GM18858 (cell line): ENCODE results near the gene VWF.
"Not testable (repeated sequence)": the region's sequence is repeated elsewhere in the genome, so short reads cannot be mapped to it uniquely, and the experiment has no call there.

Experiments
- ATAC-seq: cut with Tn5 transposase; IDR thresholded peaks from one replicate; pipeline ENCODE4 v1.9.1; 2021; ENCODE audit not compliant: unreplicated experiment

Gene VWF

GRCh38 chr12:6106218-6106617, 18.3 kb downstream of the VWF start:
- no peak for ATAC-seq

GRCh38 chr12:6104842-6105241, 19.6 kb downstream of the VWF start:
- ATAC-seq = no peak

- no peak for ATAC-seq
These were observed 20.4 kb downstream of the VWF start for GRCh38 chr12:6104027-6104426.

GRCh38 chr12:6102021-6102420, 22.4 kb downstream of the VWF start:
- not testable (repeated sequence) for ATAC-seq

- ATAC-seq = no peak
These were observed 25.2 kb downstream of the VWF start for GRCh38 chr12:6099316-6099715.

GRCh38 chr12:6097411-6097810, 27.1 kb downstream of the VWF start:
- no peak for ATAC-seq

- ATAC-seq = no peak
These were observed 27.9 kb downstream of the VWF start for GRCh38 chr12:6096527-6096926.

- no peak for ATAC-seq
These were observed 29.2 kb downstream of the VWF start for GRCh38 chr12:6095269-6095668.

- ATAC-seq = no peak
These were observed 30.7 kb downstream of the VWF start for GRCh38 chr12:6093764-6094163.

- ATAC-seq = no peak
These were observed 31.4 kb downstream of the VWF start for GRCh38 chr12:6092784-6093722.

- no peak for ATAC-seq
These were observed 32.5 kb downstream of the VWF start for GRCh38 chr12:6091786-6092566.

- no peak for ATAC-seq
These were observed 33.7 kb downstream of the VWF start for GRCh38 chr12:6090803-6091202.

GRCh38 chr12:6088921-6089747, 35.3 kb downstream of the VWF start:
- no peak for ATAC-seq

- no peak for ATAC-seq
These were observed 38.2 kb downstream of the VWF start for GRCh38 chr12:6086316-6086715.

- ATAC-seq = no peak
These were observed 38.6 kb downstream of the VWF start for GRCh38 chr12:6085841-6086240.

- ATAC-seq = no peak
These were observed 39.5 kb downstream of the VWF start for GRCh38 chr12:6084969-6085450.

- no peak for ATAC-seq
These were observed 40.1 kb downstream of the VWF start for GRCh38 chr12:6084261-6084968.

- ATAC-seq = no peak
These were observed 40.9 kb downstream of the VWF start for GRCh38 chr12:6083601-6084000.

- no peak for ATAC-seq
These were observed 41.9 kb downstream of the VWF start for GRCh38 chr12:6082613-6083012.
